Fibroblast of skin of right quadriceps (primary cell): ENCODE results near the gene FRMD8.
A peak's percentile ranks its signal among the peaks of the same experiment; 100 is the strongest.

Source experiments
- DNase-seq: peaks from one replicate; pipeline ENCODE4 v3.0.0-alpha.2; 2013

Gene FRMD8

DNA sequence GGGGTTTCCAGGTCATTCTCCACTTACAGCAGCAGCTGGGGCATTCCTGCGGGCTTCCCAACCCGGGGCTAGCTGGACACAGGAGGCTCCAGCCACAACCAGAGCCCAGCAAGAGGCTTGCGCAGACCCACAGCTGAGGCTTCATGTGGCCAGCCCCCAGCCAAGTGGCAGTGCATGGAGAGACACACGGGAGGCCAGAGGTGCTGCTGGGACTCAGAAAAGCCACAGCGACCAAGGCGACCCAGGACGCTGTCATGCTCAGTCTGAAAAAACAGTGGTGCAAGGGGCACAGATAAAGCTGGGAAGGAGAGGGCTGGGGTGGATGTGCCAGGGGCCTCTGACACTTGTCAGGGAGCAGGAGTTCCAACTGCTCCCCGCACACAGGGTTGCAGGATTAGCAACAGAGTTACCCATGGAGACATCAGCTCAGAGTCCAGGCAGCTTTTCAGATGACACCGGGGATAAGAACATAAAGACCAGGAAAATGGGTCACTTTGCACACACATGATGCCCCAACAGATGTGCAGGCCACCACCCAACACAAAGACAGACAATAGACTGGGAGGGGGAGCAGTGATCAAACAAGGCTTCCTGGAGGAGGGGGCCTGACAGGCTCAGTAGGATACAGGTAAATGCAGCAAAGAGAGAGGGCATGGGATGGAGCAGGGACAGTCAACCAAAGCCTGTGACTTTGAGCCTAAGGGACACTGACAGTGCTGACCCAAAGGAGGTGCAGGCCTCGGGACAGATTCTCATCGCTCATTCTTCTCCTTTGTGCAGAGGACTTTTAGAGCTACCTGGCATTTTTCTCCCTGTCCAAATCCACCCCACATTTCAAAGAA is 29.3 kb downstream of the FRMD8 start:
- no peak for DNase-seq

DNA sequence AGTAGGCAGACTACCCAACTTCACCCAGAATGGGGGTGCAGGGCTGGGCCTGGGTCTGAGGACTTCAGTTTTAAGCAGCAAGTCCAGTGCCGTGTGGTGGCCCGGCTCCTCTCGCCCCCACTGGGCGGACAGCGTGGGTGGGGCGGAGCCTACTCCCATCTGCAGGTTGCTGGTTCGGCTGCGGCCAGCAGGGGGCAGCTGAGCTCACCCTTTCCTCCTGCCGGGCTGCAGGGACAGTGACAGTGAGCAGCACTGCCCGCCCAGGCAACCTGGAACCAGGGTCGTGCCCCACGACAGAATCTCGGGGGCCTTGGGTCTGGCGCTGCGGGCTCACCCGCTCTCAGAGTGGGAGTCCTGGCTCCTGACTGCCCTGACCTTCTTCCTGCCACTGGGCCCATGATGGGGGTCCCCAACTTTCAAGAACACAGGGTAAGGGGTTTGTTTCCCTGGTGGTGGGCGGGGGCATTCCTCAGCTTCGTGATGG is 29.9 kb downstream of the FRMD8 start:
- DNase-seq, result peak; percentile 75

DNA sequence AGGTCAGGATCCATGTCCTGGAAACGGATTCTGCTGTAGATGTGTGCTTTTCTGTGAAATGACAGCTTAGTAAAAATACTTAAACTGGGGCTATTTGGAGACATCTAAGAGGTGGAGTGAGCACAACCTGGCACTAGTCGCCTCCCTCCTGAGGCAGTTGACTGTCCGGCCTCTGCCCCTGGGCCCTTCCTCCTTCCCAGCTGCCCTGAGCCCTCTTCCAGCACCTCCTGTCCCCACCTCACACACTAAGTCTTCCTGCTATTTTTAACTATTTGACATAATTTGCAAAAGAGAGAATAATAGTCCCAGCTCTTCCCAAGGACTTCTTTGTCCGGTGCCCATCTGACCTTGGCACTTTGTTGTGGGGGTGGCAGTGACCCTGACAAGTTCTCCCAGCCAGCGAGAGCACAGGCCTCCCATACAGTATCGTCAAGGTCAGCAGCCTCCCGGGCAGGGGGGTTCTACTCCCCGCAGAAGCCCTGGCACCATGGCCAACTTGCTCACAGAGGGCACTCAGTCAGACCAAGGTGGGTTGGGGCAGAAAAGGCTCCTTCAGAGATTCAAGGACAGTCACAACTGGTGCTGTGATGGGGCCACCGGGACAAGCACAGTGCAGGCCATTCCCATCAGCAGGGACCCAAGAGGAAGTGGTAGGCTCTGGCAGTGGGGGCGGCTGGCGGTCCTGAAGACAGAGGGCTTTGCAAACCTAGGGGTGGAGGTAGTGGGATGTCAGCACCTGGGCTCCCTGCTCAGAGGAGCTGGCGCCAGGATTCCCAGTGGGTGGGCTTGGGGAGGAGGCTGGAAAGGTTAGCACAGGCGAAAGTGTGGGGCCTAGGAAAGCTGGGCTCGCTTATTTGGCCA is 30.6 kb downstream of the FRMD8 start:
- no peak for DNase-seq

DNA sequence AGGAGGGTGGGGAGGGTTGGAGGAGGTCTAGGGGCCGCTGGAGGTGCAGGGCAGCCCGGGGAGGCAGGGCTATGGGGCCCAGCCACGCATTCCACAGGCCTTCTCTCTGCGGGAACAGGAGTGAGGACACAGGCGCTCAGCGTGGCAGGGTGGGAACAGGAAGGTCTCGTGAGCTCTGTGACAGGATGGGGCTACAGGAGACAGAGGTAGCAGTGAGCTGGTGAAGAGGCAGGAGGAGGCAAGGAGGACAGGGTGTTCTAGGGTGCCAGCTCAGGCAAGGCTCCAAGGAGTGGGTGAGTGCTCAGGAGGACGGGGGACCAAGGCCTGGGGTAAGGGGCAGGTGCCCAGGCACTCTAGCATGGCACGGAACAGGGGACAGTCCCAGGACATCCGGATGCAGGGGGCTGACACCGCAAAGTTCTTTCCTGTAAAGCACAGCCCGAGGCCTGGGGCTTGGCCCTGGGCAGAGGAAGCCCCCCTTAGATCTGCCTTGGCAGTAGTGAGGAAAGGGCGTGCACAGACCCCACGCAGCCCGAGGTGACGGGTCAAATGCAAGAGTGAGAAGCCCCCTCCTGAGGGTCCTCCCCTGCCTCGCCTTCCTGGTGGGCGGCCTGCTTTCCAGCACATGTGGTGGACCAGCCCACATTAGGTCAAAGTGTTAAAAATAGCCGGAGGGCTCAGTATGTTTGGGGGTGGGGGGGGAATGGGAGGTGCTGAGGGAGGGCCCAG is 31.4 kb downstream of the FRMD8 start:
- DNase-seq, result no peak

DNA sequence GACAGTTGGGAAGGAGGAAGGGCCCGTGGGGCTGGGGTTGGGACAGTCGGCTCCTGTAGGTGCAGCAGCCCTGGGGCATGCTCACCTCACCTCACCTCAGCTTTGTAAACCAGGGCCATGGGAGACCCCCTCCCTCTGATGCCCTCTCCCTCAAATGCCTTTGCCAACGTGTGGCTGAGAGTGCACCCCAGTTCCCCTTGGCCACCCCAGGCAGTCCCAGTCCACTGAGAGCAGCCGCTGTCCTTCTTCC is 31.9 kb downstream of the FRMD8 start:
- no peak for DNase-seq

DNA sequence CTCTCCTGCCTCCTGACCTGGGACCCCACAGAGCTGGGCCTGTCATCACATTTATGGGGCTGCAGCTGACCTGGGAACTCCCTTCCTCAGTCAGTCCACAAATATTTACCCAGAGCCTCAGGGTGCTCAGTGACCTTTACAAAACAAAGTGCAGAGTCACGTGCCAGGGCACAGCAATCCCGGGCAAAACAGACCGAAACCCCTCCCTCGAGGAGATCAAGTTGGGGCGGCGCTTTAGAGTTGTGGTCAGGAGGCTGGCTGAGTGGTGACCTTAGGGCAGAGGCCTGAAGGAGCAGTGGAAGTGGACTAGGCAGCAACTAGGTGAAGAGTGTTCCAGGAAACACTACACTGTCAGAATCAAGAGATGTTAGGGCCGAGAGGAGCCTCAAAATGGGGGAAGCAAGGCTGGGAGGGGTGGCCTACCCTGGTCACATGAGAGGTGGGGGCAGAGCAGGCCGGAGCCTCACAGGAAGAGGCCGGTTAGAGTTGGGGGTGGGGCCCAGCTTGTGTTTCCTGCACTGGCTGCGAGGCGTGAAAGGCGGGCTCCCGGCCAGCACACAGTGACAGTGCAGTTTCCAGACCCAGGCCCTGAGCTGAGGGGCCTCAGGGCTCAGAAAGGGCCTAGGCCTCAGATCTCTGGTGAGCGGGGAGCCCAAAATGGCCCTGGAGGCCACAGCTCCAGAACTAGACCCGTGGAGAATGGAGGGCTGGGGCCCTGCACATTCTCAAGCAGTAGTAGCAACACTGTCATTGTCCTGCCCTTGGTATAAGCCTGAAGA is 32.4 kb downstream of the FRMD8 start:
- peak; percentile 94 for DNase-seq

DNA sequence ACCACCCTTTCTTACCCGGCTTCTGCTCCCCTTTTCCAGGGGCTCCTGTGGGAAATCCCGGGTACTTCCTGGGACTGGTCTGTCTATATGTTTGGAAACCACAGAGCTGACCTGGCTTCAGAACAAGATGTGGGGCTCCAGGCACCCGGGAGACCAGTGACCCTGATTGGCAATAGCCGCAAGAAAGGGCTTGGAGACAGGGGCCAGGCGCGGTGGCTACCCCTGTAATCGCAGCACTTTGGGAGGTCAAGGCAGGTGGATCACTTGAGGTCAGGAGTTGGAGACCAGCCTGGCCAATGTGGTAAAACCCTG is 33.0 kb downstream of the FRMD8 start:
- DNase-seq, result no peak

DNA sequence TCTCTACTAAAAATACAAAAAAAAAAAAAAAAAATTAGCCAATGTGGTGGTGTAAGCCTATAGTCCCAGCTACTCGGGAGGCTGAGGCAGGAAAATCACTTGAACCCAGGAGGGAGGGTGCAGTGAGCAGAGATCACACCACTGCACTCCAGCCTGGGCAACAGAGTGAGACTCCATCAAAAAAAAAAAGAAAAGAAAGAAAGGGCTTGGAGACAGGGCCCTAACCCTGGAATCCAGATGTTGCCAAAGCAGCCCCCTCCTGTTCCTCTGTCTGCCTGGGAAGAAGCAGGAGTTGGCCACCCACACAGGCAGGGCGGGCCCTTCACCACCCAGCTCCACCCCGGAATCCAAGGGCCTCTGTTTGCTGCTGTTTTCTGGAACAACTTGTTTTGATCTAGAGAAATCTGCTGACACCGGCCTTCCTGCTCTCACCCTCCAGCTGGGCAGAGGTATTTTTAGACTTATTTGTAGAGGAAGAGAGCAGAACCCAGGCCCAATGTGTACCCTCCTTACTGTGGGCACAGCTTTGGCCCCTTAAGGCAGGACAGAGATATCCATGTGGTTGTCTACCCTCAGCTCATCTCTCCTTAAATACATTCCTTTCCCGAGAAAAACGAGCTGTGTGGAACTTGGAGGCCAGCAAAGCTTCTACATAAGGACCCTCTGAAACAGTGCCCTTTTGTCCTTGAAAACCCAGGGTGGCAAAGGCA is 33.5 kb downstream of the FRMD8 start:
- DNase-seq, result peak; percentile 89

DNA sequence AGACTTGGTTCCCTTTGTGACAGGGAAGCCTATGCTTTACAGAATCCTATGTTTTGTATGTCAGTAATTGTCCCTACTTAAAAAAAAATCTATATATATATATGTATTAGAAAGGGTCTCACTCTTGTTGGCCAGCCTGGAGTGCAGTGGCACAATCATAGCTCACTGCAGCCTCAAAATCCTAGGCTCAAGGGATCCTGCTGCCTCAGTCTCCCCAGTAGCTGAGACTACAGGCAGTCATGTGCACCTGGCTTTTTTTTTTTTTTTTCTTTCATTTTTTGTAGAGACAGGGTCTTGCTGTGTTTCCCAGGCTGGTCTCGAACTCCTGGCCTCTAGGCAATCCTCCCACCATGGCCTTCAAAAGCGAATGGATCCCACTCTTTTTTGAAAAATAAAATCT is 34.1 kb downstream of the FRMD8 start:
- no peak for DNase-seq

DNA sequence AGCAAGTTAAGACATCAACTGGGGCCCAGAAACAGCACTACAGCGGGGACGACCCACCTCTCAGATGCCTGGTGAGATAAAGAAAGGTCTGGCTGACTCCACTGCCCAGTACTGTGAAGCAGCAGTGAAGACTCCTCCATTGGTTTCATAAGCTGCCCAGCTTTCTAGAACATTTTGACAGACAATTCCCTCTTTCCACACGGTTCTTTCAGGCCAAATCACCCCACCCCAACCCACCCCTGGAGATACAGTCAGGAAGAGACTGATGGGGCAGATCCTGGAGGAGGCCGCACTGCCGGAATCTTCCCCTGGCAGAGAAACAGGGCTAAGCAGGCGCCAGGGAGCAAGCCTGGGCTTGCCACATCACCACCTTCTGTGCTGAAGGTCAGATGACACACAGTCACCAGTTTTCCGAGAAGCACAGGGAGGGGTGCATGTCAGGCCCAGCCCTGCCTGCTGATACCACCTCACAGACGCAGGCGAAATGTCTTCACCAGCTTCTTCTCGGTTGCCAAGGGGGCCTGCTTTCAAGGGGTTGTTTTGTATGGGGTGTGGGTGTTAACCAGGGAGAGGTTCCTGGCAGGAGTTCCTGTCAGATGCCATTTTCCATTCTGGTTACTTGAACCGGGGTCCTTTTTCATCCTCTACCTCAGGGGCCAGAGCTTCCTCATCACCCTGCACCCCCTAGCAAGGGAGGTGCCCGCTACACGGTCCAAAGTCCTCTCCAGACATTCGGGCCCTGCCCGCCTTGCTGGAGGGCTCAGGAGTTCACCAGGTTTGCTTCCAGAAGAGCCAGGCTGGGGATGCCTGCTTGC is 34.7 kb downstream of the FRMD8 start:
- peak; percentile 98 for DNase-seq

DNA sequence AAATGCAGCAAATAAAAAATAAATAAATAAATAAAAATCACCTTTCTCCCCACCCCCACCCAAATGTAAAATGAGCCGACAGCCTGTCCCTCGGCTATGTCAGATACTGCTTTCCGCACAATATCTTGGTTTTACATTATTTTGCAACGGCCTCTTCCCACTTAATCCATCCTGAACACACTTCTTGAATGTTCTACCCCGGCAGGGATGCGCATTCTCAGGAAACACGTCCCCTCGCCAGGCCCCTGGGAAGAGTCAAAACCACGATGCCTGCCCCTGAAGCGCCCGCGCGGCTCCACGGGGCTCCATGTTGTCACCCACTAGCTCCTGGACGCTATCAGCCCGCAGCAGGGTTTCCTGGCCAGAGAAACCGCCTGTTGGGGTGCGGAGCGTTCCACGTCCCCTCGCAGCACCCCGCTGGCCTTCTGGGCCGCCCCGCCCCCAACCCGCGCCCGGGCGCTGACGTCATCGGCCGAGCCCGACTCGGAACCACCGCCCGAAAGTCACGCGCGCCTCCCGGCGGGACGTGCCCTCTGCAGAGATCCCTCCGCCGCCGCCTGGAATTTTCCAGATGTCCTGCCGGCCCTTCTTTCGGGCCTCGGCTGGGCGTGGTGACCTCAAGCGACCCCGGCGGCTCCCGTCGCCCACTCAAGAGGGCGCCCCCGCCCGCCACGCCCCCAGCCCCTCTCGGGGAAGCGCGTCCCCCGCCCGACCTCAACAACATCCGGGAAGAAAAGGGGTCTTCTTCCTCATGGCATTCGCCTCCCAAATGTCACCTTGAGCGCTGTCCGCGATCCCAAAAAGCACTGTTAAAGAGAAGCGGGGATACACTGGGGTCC is 35.6 kb downstream of the FRMD8 start:
- peak; percentile 98 for DNase-seq

DNA sequence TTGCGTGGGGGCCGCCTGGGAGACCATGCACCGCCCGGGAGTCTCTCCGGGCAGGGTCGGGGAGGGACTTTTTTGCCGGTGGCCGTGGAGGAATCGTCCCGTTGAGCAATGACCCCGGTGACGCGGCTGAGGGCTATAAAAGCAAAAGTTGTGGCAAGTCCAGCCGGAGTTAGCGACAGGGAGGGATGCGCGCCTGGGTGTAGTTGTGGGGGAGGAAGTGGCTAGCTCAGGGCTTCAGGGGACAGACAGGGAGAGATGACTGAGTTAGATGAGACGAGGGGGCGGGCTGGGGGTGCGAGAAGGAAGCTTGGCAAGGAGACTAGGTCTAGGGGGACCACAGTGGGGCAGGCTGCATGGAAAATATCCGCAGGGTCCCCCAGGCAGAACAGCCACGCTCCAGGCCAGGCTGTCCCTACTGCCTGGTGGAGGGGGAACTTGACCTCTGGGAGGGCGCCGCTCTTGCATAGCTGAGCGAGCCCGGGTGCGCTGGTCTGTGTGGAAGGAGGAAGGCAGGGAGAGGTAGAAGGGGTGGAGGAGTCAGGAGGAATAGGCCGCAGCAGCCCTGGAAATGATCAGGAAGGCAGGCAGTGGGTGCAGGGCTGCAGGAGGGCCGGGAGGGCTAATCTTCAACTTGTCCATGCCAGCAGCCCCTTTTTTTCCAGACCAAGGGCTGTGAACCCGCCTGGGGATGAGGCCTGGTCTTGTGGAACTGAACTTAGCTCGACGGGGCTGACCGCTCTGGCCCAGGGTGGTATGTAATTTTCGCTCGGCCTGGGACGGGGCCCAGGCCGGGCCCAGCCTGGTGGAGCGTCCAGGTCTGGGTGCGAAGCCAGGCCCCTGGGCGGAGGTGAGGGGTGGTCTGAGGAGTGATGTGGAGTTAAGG is 36.4 kb downstream of the FRMD8 start, which contains the start of gene NEAT1:
NEAT1 (plus strand) TSS at position 166 of the 883 bp plus-strand sequence.
- peak; percentile 96 for DNase-seq

DNA sequence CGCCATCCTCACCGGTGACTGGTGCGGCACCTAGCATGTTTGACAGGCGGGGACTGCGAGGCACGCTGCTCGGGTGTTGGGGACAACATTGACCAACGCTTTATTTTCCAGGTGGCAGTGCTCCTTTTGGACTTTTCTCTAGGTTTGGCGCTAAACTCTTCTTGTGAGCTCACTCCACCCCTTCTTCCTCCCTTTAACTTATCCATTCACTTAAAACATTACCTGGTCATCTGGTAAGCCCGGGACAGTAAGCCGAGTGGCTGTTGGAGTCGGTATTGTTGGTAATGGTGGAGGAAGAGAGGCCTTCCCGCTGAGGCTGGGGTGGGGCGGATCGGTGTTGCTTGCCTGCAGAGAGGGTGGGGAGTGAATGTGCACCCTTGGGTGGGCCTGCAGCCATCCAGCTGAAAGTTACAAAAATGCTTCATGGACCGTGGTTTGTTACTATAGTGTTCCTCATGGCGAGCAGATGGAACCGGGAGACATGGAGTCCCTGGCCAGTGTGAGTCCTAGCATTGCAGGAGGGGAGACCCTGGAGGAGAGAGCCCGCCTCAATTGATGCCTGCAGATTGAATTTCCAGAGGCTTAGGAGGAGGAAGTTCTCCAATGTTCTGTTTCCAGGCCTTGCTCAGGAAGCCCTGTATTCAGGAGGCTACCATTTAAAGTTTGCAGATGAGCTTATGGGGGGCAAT is 37.2 kb downstream of the FRMD8 start:
- DNase-seq, result peak; percentile 38

DNA sequence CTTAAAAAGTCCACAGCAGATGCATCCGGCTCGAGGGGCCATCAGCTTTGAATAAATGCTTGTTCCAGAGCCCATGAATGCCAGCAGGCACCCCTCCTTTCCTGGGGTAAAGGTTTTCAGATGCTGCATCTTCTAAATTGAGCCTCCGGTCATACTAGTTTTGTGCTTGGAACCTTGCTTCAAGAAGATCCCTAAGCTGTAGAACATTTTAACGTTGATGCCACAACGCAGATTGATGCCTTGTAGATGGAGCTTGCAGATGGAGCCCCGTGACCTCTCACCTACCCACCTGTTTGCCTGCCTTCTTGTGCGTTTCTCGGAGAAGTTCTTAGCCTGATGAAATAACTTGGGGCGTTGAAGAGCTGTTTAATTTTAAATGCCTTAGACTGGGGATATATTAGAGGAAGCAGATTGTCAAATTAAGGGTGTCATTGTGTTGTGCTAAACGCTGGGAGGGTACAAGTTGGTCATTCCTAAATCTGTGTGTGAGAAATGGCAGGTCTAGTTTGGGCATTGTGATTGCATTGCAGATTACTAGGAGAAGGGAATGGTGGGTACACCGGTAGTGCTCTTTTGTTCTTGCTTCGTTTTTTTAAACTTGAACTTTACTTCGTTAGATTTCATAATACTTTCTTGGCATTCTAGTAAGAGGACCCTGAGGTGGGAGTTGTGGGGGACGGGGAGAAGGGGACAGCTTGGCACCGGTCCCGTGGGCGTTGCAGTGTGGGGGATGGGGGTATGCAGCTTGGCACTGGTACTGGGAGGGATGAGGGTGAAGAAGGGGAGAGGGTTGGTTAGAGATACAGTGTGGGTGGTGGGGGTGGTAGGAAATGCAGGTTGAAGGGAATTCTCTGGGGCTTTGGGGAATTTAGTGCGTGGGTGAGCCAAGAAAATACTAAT is 38.0 kb downstream of the FRMD8 start:
- peak; percentile 58 for DNase-seq

DNA sequence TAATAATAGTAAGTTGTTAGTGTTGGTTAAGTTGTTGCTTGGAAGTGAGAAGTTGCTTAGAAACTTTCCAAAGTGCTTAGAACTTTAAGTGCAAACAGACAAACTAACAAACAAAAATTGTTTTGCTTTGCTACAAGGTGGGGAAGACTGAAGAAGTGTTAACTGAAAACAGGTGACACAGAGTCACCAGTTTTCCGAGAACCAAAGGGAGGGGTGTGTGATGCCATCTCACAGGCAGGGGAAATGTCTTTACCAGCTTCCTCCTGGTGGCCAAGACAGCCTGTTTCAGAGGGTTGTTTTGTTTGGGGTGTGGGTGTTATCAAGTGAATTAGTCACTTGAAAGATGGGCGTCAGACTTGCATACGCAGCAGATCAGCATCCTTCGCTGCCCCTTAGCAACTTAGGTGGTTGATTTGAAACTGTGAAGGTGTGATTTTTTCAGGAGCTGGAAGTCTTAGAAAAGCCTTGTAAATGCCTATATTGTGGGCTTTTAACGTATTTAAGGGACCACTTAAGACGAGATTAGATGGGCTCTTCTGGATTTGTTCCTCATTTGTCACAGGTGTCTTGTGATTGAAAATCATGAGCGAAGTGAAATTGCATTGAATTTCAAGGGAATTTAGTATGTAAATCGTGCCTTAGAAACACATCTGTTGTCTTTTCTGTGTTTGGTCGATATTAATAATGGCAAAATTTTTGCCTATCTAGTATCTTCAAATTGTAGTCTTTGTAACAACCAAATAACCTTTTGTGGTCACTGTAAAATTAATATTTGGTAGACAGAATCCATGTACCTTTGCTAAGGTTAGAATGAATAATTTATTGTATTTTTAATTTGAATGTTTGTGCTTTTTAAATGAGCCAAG is 38.9 kb downstream of the FRMD8 start:
- DNase-seq, result peak; percentile 73
